ENCODE results near the gene GPR62. TPM values are rescaled to one million over a fixed set of nuclear protein-coding genes. Genes with fewer than 3 reads are reported as not detected.

GPR62 gene
- total and polyA plus RNA-seq, 9 of the 15 experiments (the other 6 are each of a cell fraction or from before 2014, with no cell fraction given) = not detected

GRCh38 chr3:51941798-51942602 lies 13.2 kb upstream of the GPR62 start, which contains the start of the genes PARP3 and RRP9 (continued):
- peak; percentile 51; the same call in 1 of the 2 replicates for TF ChIP-seq AFF4 (CRISPR knock-in tag; IDR thresholded peaks at IDR 0.05)
- TF ChIP-seq ARNT (IDR thresholded peaks at IDR 0.05) = no peak
- no peak for TF ChIP-seq NFXL1 (CRISPR knock-in tag; IDR thresholded peaks at IDR 0.05)
- no peak for TF ChIP-seq ZFP91 (CRISPR knock-in tag; IDR thresholded peaks at IDR 0.05)
- no peak for TF ChIP-seq ZNF175 (CRISPR knock-in tag; IDR thresholded peaks at IDR 0.05; ENCODE audit: low read depth)
- peak; percentile 84; the same call in 1 of the 2 replicates for TF ChIP-seq TFAP4 (CRISPR knock-in tag; IDR thresholded peaks at IDR 0.05; ENCODE audit: borderline replicate concordance)
- TF ChIP-seq JUND (IDR thresholded peaks at IDR 0.05; ENCODE audit: borderline replicate concordance, low read depth, low read length) = no peak
- no peak; the same call in 2 of the 3 replicates for TF ChIP-seq JUND (tag; IDR thresholded peaks at IDR 0.05; ENCODE audit: borderline replicate concordance, low read depth, low read length)
- TF ChIP-seq ZNF778 (CRISPR knock-in tag; IDR thresholded peaks at IDR 0.05) = no peak
- no peak for TF ChIP-seq CLOCK (CRISPR knock-in tag; IDR thresholded peaks at IDR 0.05; ENCODE audit: borderline replicate concordance)
- TF ChIP-seq ELK3 (CRISPR knock-in tag; IDR thresholded peaks at IDR 0.05) = no peak
- TF ChIP-seq MTA1 (IDR thresholded peaks at IDR 0.05; ENCODE audit: borderline replicate concordance) = no peak
- peak; percentile 52 for TF ChIP-seq USF1 (CRISPR knock-in tag; IDR thresholded peaks at IDR 0.05)
- TF ChIP-seq THAP7 (CRISPR knock-in tag; IDR thresholded peaks at IDR 0.05) = no peak

Data from K562 (cell line).